Muscle of arm (tissue), 12 donors: ENCODE results near the gene CALR3. TPM values are rescaled to one million over a fixed set of nuclear protein-coding genes. Genes with fewer than 3 reads are reported as not detected.

Experiments
- DNase-seq: peaks from one replicate; pipeline ENCODE4 v3.0.0-alpha.2; 2013
- polyA plus RNA-seq, 12 donors: library from polyadenylated mRNA; unstranded; fragments of 120-200 nt; gene quantifications; one replicate each; pipeline ENCODE4 v1.2.1, GENCODE V29; 2013; ENCODE audit not compliant: insufficient read length in 12 of 12

CALR3 gene
- polyA plus RNA-seq, 12 donors = not detected

DNA sequence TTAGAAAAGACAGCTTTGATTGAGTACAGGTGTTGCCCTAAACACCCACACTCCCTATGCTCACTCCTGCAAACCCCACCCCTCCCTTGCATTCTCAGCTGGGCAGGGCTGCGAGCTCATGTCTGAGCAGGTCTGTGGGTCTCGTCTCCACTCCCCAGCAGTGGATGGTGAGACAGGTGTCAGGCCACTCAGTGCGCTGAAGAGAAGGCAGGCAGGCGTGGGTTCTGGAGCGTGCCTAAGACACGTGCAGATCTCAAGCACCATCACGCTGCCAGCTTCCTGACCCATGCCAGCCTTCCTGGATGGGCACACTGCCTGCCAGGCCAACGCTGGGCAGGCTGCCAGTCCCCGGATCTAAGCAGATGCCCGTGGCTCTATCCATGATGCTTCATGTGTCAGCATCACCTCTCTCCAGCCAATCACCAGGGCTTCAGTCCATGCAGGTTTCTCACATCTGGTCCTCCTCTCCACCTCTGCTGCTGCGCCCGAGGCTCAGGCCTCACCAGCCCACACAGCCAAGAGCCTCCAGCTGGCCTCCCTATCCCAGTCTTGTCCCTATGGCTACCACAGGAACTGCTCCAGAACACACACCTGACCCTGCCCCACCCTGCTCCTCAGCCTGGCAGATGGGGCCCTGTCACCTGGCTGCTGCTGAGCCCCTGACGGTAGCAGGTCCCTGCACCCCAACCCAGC, 66.8 kb downstream of the CALR3 start:
- DNase-seq = no peak

Other genes starting within 250 kb of the CALR3 start
- gene KLF2, start 171.3 kb downstream of the CALR3 start, polyA plus RNA-seq = 100 to 1,000 TPM in 2 of 12 donors, 10 to 100 TPM in 9, not detected in 1; 22.7 to 125 (median 49.4) TPM
- gene EPS15L1, start 24.2 kb downstream of the CALR3 start, polyA plus RNA-seq = 10 to 100 TPM in 11 of 12 donors, not detected in 1; 19.8 to 42.1 (median 23.4) TPM
- 10 to 100 TPM in 1 of 12 donors, 1 to 10 TPM in 9, not detected in 2; 4.8 to 10.4 (median 7.3) TPM for gene C19orf44, start 227 bp upstream of the CALR3 start, polyA plus RNA-seq
- gene CHERP, start 46.3 kb upstream of the CALR3 start, polyA plus RNA-seq = 10 to 100 TPM in 11 of 12 donors, not detected in 1; 23.0 to 43.1 (median 27.5) TPM
- 10 to 100 TPM in 11 of 12 donors, not detected in 1; 27.4 to 39.6 (median 30.9) TPM for gene SLC35E1, start 76.2 kb upstream of the CALR3 start, polyA plus RNA-seq
- 1 to 10 TPM in 11 of 12 donors, not detected in 1; 4.6 to 7.7 (median 6.1) TPM for gene MED26, start 132.0 kb upstream of the CALR3 start, polyA plus RNA-seq
- gene SMIM7, start 164.0 kb upstream of the CALR3 start, polyA plus RNA-seq = 10 to 100 TPM in 11 of 12 donors, not detected in 1; 30.4 to 61.9 (median 53.9) TPM
- 100 to 1,000 TPM in 8 of 12 donors, 10 to 100 TPM in 3, not detected in 1; 35.1 to 203 (median 114) TPM for gene TMEM38A, start 165.0 kb upstream of the CALR3 start, polyA plus RNA-seq
- under 1 TPM in 10 of 12 donors, not detected in 2; 0.04 to 0.25 (median 0.12) TPM for gene NWD1, start 223.7 kb upstream of the CALR3 start, polyA plus RNA-seq